Cortex of kidney (tissue), 1 donor: ENCODE measurements around the gene PLIN5.

ENCODE experiments used
- DNase-seq: peaks from one replicate; lab custom pipeline; 2025; lab: John Stamatoyannopoulos, UW

PLIN5 gene

GRCh38 chr19:4522291-4523002 is 12.6 kb downstream of the PLIN5 start:
- no peak for DNase-seq

GRCh38 chr19:4521888-4522242 is 13.2 kb downstream of the PLIN5 start:
- DNase-seq = no peak

DNA sequence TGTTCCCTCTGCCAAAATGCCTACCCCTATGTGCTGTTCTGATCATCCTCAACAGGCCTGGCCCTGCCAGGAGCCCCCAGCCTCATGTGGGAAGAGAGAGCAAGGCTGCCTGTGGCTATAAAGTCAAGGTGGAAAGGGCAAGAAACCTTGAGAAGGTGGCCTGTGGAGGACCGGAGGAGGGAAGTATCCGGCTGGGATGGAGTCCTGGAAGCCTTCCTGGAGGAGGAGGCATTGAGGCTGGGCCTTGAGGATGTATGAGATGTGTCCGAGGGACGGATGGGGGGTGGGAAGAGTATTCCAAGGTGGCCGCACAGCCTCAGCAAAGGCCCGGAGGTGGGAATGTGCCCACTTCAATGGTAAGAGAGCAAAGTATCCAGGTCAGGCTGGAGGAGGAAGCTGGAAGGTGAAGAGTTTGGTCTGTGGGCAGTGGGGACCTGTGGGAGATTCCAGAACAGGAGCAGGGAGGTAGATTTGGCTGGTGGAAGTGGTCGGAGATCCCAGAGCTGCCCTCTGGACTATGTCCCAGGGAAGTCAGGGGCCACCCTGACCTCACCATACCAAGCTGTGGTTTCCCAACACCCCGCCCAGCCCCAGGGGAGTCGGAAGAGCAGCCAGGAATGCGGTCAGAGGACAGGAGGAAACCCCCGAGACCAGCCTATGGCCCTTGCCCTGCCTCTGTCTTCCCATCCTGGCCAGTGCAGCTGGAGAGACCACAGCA is 13.7 kb downstream of the PLIN5 start:
- no peak for DNase-seq

DNA sequence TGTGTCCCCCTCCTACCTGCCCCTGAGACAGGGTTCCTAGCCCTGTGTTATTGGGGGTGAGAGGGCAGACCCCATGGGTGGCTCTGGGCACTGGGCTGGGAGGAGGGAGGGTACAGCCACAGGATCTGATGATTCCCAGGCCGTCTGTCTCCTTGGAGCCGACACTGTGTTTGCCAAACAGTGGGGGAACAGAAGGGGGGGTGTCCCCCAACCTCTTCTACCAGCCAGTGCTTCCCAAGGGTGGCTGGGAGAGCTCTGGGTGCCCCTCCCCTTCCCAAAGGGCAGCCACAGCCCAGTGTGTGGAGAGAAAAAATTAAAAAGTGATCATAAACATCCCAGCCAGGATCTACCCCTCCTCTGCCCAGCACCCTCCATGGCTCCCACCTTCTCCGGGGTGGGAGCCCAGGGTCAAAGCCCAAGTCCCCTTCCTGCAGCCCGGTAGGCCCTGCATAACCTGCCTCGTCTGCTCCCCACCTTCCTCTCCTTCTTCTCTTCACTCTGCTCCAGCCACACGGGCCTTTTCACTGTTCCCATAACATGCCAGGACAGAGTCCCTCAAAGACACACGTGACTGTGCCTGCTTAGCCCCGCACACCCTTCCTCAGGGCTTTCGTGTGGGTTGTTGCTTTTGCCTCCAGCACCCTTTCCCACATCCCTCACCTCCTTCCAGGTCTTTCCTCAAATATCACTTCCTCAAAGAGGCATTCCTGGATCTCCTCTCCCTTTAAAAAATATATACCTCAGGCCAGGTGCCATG is 15.3 kb downstream of the PLIN5 start:
- DNase-seq = no peak

DNA sequence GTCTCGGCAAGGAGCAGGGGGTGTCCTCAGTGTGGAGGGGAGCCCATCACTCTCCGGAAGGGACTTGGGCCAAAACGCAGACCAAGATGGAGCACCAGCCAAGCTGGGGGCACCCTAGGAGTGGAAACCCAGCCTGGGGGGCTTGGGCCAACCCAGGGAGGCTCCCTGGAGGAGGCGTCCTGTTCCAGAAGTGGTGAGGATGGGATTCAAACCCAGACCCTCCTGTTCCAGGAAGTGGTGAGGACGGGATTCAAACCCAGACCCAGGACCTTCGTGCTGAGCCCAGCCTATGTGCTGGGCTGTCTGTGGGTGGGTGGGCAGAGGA is 15.9 kb downstream of the PLIN5 start:
- DNase-seq = no peak

DNA sequence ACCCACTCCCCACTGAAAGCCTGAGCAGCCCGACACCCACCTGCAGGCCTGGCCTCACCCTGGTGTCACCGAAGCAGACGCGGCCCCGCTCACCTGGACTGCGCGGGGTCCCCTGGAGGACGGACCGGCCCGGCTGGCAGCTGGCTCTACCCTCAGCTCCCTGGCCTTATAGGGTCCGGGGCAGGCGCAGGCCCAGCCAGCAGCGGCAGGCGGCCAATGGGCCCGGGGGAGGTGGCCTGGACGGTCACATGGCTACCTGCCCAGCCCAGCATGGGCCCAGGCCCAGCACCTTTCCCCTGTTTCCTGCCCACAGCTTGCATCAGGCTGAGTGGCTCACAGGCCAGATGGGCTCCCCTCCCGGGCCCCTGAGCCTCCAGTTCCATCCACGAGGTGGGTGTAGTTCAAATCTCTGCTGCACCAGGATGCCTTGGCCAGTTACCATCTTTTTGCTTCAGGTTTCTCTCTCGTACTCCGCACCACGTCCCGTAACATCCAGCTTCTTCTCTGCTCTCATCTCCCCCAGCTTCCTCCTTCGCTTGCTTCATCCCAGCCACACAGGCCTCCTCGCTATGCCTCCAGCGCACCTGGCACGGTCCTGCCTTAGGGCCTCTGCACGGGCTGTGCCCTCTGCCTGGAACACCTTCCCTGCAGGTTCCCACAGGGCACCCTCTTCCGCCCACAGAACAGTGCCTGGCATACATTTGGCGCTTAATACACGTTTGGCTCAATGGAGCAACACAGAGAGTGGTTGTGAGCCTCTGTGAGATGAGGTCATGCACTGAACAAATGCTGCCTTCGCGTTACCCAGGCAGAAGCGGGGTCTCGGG is 16.5 kb downstream of the PLIN5 start, which contains the start of gene PLIN4:
TSS of gene PLIN4 (minus strand) at position 142 of the 827 bp plus-strand sequence. CDS start 214 bp downstream, outside the sequence.
- no peak for DNase-seq

- no peak for DNase-seq
Measured at GRCh38 chr19:4517451-4518057, 17.5 kb downstream of the PLIN5 start.

- no peak for DNase-seq
Measured at GRCh38 chr19:4516939-4517300, 18.1 kb downstream of the PLIN5 start.

GRCh38 chr19:4516199-4516938 is 18.7 kb downstream of the PLIN5 start:
- no peak for DNase-seq

DNA sequence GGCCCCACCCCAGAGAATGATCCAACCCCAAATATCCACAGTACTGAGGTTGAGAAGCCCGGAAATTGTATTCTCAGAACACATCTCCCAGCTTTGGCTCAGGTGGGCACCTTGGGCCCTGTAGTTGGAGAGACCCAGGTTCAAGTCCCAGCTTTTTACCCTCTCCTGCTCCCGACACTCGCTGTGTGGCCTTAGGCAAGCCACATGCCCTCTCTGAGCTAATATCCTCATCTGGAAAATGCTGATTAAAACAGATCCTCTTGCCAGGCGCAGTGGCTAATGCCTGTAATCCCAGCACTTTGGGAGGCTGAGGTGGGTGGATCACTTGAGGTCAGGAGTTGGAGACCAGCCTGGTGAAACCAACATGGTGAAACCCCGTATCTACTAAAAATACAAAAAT is 19.3 kb downstream of the PLIN5 start:
- DNase-seq = no peak

DNA sequence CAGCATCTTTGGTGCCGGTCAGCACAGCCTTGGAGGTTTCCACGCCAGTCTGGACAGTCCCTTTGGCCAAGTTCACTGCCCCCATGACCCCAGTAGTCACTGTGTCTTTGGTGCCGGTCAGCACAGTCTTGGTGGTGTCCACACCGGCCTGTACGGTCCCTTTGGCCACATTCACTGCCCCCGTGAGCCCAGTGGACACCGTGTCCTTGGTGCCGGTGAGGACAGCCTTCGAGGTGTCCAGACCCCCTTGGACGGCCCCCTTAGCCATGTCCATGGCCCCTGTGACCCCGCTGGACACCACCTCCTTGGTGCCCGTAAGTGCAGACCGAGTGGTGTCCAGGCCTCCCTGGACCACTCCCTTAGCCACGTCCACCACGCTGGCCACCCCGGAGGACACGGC is 21.8 kb downstream of the PLIN5 start:
- DNase-seq = no peak

- DNase-seq = no peak
Measured at GRCh38 chr19:4512070-4512469, 23.0 kb downstream of the PLIN5 start.

GRCh38 chr19:4511300-4512054 is 23.5 kb downstream of the PLIN5 start:
- no peak for DNase-seq

- DNase-seq = no peak
Measured at GRCh38 chr19:4510435-4511255, 24.4 kb downstream of the PLIN5 start.

GRCh38 chr19:4508698-4509097 is 26.3 kb downstream of the PLIN5 start:
- no peak for DNase-seq

GRCh38 chr19:4507804-4508203 is 27.2 kb downstream of the PLIN5 start:
- DNase-seq = no peak

GRCh38 chr19:4507150-4507452 is 27.9 kb downstream of the PLIN5 start:
- no peak for DNase-seq

DNA sequence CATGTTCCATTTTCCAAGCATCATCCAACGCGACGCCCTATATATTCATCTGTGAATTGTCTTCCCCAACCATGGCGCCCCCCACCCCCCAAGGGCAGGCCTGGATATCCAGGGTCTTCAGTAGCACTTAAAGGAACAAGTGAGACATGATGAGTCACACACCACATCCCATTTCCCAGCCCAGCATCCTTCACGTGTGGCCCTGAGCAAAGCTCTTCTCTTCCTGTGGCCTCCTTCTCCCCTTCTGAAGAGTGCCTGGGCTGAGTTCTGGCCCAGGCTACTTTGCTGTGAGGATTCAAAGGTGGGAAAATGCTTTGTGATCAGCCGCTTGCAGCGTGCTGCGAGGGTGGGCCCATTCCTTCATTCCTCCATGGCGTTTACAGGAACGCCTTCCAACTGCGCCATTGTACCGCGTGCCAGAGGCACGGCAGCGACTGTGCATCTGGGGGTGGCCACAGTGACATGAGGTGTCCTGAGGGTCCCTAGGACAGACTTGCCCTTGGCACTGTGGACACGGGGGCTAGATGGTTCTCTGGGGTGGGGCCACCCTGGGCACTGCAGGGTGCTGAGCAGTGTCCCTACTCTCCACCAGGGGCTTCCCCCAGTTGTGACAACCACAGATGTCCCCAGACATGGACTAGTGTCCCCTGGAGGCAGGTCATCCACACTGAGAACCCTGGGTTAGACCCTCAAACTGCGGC is 28.4 kb downstream of the PLIN5 start:
- DNase-seq = no peak
